Astrocyte of the spinal cord (primary cell): Measurements from ENCODE around the gene GPR171.

Experiments used
- DNase-seq: peaks from one replicate; pipeline ENCODE4 v3.0.0; 2011; ENCODE audit warnings: low read depth, low spot score
- H3K4me3 ChIP-seq: 2 replicates; pipeline ENCODE4 v1.5.1; 2011; ENCODE audit warnings: low read depth, mild to moderate bottlenecking, low read length, moderate library complexity
- in situ Hi-C: cut with HindIII; loops from 2 replicates; pipeline ENCODE4 v1.10.0; 2017; ENCODE audit warnings: low sequenced_read_pairs
- TF ChIP-seq, protein P1 (sequence below): IDR thresholded peaks from 2 replicates; pipeline ENCODE4 v1.5.1; 2012; ENCODE audit warnings: low read depth, mild to moderate bottlenecking, low read length, inconsistent platforms

Gene GPR171

DNA sequence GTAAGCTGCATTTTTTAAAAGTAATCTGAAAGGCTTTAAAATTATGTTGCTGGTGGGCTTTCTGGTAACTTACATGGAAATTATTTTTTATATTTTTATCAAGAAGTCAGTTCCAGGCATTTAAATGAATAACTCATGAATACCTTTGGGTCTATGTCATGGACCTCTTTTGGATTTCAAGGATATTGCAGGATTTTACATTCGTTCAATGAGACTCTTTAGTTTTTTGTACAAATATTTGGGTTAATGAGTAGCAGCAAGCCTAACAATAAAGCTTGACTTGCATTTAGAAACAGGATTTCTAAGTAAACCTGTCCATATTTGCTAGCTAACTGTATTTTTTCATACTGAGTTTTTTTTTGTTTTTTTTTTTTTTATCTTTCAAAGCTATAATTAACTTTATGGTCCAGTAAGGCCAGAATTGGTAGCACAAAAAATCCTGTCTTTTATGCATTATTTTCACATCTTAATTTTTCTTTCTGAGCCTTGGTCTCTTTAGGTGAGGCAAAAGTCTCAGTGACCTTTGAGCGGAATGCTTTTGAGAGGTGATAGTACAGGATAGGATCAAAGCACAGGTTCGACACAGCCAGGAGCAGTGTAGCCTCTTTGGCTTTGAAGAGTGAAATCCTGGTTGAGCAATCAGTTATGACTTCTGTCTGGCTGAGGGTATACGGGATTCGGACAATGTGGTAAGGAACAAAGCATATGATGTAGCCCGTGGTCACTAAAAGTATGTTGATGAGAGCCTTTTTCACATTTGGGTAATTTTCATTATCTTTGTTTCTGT is 4.8 kb downstream of the GPR171 start:
- DNase-seq: no peak
- H3K4me3 ChIP-seq: no peak overlapping the region
- TF ChIP-seq, protein P1, sequence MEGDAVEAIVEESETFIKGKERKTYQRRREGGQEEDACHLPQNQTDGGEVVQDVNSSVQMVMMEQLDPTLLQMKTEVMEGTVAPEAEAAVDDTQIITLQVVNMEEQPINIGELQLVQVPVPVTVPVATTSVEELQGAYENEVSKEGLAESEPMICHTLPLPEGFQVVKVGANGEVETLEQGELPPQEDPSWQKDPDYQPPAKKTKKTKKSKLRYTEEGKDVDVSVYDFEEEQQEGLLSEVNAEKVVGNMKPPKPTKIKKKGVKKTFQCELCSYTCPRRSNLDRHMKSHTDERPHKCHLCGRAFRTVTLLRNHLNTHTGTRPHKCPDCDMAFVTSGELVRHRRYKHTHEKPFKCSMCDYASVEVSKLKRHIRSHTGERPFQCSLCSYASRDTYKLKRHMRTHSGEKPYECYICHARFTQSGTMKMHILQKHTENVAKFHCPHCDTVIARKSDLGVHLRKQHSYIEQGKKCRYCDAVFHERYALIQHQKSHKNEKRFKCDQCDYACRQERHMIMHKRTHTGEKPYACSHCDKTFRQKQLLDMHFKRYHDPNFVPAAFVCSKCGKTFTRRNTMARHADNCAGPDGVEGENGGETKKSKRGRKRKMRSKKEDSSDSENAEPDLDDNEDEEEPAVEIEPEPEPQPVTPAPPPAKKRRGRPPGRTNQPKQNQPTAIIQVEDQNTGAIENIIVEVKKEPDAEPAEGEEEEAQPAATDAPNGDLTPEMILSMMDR: no peak
- in situ Hi-C loops: no loop called here

DNA sequence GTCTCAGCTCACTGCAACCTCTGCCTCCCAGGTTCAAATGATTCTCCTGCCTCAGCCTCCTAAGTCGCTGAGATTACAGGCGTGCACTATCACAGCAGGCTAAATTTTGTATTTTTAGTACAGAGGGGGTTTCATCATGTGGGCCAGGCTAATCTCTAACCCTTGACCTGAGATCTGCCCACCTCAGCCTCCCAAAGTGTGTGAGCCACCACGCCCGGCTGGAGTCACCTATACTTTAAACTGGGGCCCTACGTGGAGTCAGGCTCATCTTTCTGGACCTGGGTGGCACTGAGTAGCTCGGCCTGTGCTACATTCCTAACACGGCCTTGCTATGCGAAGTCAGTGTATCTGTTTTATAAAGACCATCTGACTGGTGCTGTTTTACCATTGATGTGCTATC is 5.8 kb downstream of the GPR171 start:
- TF ChIP-seq, protein P1: no peak
- DNase-seq: no peak
- in situ Hi-C loops: no loop called here
- no peak overlapping the region for H3K4me3 ChIP-seq

DNA sequence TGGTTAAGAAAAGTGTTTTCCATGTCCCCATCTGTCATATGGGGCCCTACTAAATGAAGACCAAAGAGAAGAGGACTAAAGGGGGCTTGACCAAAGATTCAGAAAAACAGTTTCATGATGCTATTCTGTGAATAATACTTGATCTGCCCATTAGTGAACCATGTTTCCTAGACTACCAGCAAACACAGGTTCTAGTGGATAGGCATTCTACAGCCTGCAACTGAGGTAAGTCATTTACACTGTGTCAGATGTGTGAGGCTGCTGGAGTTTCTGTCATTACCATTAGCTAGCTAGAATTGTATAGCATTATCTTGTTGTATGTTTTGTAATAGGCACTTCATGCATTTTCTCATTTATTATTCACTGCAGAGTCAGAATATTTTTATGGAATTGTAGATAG is 6.6 kb downstream of the GPR171 start:
- in situ Hi-C loops: no loop called here
- TF ChIP-seq, protein P1: no peak
- no peak for DNase-seq
- H3K4me3 ChIP-seq: no peak overlapping the region

DNA sequence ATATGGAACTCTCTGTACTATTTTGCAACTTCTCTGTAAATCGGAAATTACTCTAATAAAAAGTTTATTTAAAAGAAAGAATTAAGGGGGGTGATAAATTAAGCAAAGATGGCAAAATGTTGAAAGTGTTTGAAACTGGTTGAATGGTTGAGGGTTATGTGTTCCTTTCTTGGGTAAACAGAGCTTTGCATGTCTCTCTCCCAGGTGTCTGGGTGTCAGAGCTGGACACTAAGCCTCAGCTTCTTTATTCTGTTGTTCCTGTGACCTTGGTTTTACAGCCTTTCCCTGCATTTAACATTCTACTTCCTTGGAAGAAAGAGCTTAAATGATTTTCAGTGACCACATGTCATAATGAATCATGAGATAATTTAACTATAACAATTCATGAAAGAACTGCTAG is 7.2 kb downstream of the GPR171 start:
- in situ Hi-C loops: no loop called here
- H3K4me3 ChIP-seq: no peak overlapping the region
- DNase-seq: no peak
- TF ChIP-seq, protein P1: no peak

DNA sequence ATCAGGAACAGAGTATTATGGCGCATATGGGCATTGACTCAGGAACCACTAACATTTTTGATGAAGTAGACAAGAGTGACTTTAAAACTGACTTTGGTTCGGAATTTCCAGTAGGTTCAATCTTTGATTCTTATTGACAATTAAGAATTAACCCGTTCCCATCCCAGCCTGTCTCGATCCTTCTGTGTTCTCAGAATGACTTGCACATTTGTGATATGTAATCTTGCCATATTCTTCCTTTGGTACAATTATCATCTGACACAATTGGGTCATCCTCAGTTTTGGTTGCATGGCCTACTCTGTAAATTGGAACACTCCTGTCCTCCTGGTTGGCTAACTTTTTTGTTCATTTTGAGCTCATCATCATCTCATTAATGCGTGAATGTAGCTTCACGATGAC is 10.5 kb downstream of the GPR171 start:
- no peak overlapping the region for H3K4me3 ChIP-seq
- TF ChIP-seq, protein P1: no peak
- DNase-seq: no peak
- in situ Hi-C loops: no loop called here

DNA sequence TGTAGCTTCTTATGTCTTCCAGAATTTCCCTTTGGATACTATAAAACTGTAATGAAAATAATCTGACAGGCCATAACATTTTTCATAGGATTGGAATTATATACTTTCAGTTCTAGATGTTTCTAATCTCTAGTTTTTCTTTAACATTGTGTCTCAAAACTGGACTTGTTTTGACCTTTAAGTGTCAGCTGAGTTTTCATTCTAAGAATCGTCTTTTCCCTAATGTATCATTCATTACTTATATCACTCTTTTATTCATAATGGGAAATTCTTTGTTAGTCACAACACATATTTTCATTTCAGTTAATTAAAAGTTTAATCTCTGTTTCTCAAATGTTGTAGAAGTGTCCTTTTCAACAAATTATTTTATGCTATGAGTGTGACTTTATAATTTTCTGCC is 11.9 kb downstream of the GPR171 start:
- in situ Hi-C loops: no loop called here
- no peak overlapping the region for H3K4me3 ChIP-seq
- DNase-seq: no peak
- TF ChIP-seq, protein P1: no peak

DNA sequence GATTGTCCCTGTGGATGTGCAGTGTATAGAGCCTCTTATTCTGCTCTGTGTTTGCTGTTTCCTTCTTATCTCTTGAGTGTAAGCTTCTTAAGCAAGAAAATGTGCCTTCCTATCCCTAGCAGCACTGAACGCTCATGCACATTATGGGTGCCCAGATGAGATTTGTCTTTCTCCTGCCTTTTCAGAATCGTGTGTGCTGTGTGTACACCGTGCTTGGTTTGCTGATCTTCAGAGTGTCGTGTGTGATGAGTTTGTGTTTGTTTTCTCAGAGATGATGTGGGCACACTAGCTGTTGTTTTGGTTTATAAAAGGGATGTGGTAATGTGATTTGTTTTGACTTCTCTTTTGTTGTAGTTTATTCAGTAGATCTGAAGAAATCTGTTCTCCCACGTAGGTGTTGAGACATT is 19.7 kb downstream of the GPR171 start:
- TF ChIP-seq, protein P1: no peak
- in situ Hi-C loops: no loop called here
- no peak overlapping the region for H3K4me3 ChIP-seq
- DNase-seq: no peak
